Ishikawa (cell line): Measurements from ENCODE around the gene COX10.

Source experiments
- CEBPB ChIP-seq: IDR thresholded peaks from 2 replicates; pipeline ENCODE4 v1.6.1; 2012
- CREB1 ChIP-seq: IDR thresholded peaks from 2 replicates; pipeline ENCODE4 v1.6.1; 2012; ENCODE audit warnings: low read depth
- EGR1 ChIP-seq: IDR thresholded peaks from 2 replicates; pipeline ENCODE4 v1.6.1; 2012
- EP300 ChIP-seq: IDR thresholded peaks from 2 replicates; pipeline ENCODE4 v1.6.1; 2012; ENCODE audit warnings: borderline replicate concordance
- FOXM1 ChIP-seq: IDR thresholded peaks from 2 replicates; pipeline ENCODE4 v1.6.1; 2012; ENCODE audit warnings: low read depth, borderline replicate concordance
- MAX ChIP-seq: IDR thresholded peaks from 2 replicates; pipeline ENCODE4 v1.6.1; 2012
- NFIC ChIP-seq: IDR thresholded peaks from 2 replicates; pipeline ENCODE4 v1.6.1; 2012
- RAD21 ChIP-seq: IDR thresholded peaks from 2 replicates; pipeline ENCODE4 v1.6.1; 2012; ENCODE audit warnings: low read depth
- TAF1 ChIP-seq: IDR thresholded peaks from 2 replicates; pipeline ENCODE4 v1.6.1; 2012; ENCODE audit warnings: low read depth, mild to moderate bottlenecking
- TCF12 ChIP-seq: IDR thresholded peaks from 2 replicates; pipeline ENCODE4 v1.6.1; 2012; ENCODE audit warnings: low read depth
- TEAD4 ChIP-seq: IDR thresholded peaks from 2 replicates; pipeline ENCODE4 v1.6.1; 2012
- YY1 ChIP-seq: IDR thresholded peaks from 2 replicates; pipeline ENCODE4 v1.6.1; 2012; ENCODE audit warnings: low read depth
- ZBTB7A ChIP-seq: IDR thresholded peaks from 2 replicates; pipeline ENCODE4 v1.6.1; 2012; ENCODE audit warnings: low read depth
- TF ChIP-seq, protein P1 (sequence below): IDR thresholded peaks from 2 replicates; pipeline ENCODE4 v1.6.1; 2012
- TF ChIP-seq, protein P2 (sequence below): IDR thresholded peaks from 2 replicates; pipeline ENCODE4 v1.6.1; 2012; ENCODE audit warnings: low read depth, mild to moderate bottlenecking

Gene COX10

GRCh38 chr17:14113137-14113536, 43.8 kb downstream of the COX10 start:
- TF ChIP-seq EP300 = no peak
- no peak for TF ChIP-seq MAX
- TF ChIP-seq, protein P1, sequence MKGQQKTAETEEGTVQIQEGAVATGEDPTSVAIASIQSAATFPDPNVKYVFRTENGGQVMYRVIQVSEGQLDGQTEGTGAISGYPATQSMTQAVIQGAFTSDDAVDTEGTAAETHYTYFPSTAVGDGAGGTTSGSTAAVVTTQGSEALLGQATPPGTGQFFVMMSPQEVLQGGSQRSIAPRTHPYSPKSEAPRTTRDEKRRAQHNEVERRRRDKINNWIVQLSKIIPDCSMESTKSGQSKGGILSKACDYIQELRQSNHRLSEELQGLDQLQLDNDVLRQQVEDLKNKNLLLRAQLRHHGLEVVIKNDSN = no peak
- TF ChIP-seq CREB1 = no peak
- no peak for TF ChIP-seq CEBPB
- TF ChIP-seq TCF12 = no peak
- TF ChIP-seq, protein P2, sequence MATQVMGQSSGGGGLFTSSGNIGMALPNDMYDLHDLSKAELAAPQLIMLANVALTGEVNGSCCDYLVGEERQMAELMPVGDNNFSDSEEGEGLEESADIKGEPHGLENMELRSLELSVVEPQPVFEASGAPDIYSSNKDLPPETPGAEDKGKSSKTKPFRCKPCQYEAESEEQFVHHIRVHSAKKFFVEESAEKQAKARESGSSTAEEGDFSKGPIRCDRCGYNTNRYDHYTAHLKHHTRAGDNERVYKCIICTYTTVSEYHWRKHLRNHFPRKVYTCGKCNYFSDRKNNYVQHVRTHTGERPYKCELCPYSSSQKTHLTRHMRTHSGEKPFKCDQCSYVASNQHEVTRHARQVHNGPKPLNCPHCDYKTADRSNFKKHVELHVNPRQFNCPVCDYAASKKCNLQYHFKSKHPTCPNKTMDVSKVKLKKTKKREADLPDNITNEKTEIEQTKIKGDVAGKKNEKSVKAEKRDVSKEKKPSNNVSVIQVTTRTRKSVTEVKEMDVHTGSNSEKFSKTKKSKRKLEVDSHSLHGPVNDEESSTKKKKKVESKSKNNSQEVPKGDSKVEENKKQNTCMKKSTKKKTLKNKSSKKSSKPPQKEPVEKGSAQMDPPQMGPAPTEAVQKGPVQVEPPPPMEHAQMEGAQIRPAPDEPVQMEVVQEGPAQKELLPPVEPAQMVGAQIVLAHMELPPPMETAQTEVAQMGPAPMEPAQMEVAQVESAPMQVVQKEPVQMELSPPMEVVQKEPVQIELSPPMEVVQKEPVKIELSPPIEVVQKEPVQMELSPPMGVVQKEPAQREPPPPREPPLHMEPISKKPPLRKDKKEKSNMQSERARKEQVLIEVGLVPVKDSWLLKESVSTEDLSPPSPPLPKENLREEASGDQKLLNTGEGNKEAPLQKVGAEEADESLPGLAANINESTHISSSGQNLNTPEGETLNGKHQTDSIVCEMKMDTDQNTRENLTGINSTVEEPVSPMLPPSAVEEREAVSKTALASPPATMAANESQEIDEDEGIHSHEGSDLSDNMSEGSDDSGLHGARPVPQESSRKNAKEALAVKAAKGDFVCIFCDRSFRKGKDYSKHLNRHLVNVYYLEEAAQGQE = no peak
- TF ChIP-seq TAF1 = no peak
- no peak for TF ChIP-seq FOXM1
- no peak for TF ChIP-seq NFIC
- no peak for TF ChIP-seq EGR1
- no peak for TF ChIP-seq RAD21
- no peak for TF ChIP-seq ZBTB7A
- no peak for TF ChIP-seq TEAD4
- TF ChIP-seq YY1 = no peak

GRCh38 chr17:14116263-14117024, 47.1 kb downstream of the COX10 start:
- no peak for TF ChIP-seq MAX
- TF ChIP-seq CREB1 = no peak
- TF ChIP-seq TAF1 = no peak
- no peak for TF ChIP-seq YY1
- TF ChIP-seq, protein P1 = no peak
- TF ChIP-seq, protein P2 = no peak

DNA sequence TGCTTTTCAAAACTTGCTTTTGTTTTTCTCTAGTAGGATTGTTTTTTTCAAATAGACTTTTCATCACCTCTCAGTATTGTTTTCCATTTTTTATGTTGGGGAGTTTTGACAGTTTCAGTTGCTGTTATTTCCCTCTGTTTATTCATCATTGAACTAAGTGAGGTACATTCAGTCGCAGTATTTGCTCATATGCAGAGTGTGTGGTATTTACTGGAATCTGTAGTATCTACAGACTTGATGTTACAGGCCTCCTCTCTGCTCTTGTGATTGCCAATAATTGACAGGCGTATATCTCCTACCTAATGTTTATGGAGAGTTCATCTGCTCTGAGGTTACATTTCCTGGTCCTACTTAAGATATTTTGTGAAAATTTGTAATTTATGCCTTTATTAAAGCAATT, 49.6 kb downstream of the COX10 start:
- TF ChIP-seq CREB1 (no peak), CEBPB (no peak), ZBTB7A (no peak), TAF1 (no peak), NFIC (no peak), TEAD4 (no peak), YY1 (no peak)

DNA sequence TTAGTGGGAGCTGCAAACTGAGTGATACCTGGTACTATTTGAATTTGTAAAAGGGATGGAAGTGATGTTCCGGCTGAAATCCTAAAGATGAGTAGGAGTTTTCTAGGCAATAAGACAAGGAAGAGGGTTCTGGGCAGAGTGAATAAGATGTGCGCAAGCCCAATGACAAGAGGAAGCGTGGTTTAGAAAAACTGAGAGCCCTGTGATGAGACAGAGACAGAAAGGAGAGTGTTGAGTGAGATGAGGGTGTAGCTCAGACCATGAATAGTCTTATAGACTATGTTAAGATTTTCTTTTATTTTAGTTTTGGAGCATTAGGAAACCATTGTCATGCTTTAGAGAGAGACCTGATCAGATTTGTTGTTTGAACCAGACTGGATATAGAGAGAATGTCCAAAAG, 50.2 kb downstream of the COX10 start:
- TF ChIP-seq TCF12 (no peak), MAX (no peak), TAF1 (no peak), ZBTB7A (no peak), EGR1 (no peak), RAD21 (no peak), EP300 (no peak)
- TF ChIP-seq, protein P2 = no peak
